Measurements from ENCODE around the gene OR51B4.
"Not testable (repeated sequence)": the region's sequence is repeated elsewhere in the genome, so short reads cannot be mapped to it uniquely, and the experiment has no call there.

OR51B4 gene

GRCh38 chr11:5274395-5274794 lies 27.4 kb downstream of the OR51B4 start:
- no peak for DNase-seq (ENCODE audit: low read depth in 2 of 2)

- DNase-seq (ENCODE audit: low read depth in 2 of 2), result no peak
These were observed 29.2 kb downstream of the OR51B4 start for GRCh38 chr11:5272395-5273017.

GRCh38 chr11:5269715-5270147 lies 32.0 kb downstream of the OR51B4 start, which contains the start of gene HBE1:
Gene HBE1, minus strand, starts transcription at chr11:5269945. Its CDS starts 55 bp downstream, at chr11:5269890.
- DNase-seq (ENCODE audit: low read depth in 2 of 2), result no peak

GRCh38 chr11:5267033-5267563 lies 34.6 kb downstream of the OR51B4 start:
- DNase-seq (ENCODE audit: low read depth in 2 of 2), result no peak

- no peak for DNase-seq (ENCODE audit: low read depth in 2 of 2)
These were observed 35.1 kb downstream of the OR51B4 start for GRCh38 chr11:5266609-5267008.

GRCh38 chr11:5265832-5266231 lies 35.9 kb downstream of the OR51B4 start:
- DNase-seq (ENCODE audit: low read depth in 2 of 2), result no peak

- DNase-seq (ENCODE audit: low read depth in 2 of 2), result no peak
These were observed 43.0 kb downstream of the OR51B4 start for GRCh38 chr11:5258543-5259262.

GRCh38 chr11:5257296-5257695 lies 44.5 kb downstream of the OR51B4 start:
- DNase-seq (ENCODE audit: low read depth in 2 of 2), result no peak

- DNase-seq (ENCODE audit: low read depth in 2 of 2), result not testable (repeated sequence)
These were observed 46.9 kb downstream of the OR51B4 start, which contains the start of gene HBG2 for GRCh38 chr11:5254646-5255413. Gene HBG2, minus strand, starts transcription at chr11:5254781. Its CDS starts 53 bp downstream, at chr11:5254728.

- not testable (repeated sequence) for DNase-seq (ENCODE audit: low read depth in 2 of 2)
These were observed 47.7 kb downstream of the OR51B4 start for GRCh38 chr11:5254023-5254422.

GRCh38 chr11:5253440-5253839 lies 48.3 kb downstream of the OR51B4 start:
- not testable (repeated sequence) for DNase-seq (ENCODE audit: low read depth in 2 of 2)

- no peak for DNase-seq (ENCODE audit: low read depth in 2 of 2)
These were observed 48.9 kb downstream of the OR51B4 start for GRCh38 chr11:5252919-5253265.

- DNase-seq (ENCODE audit: low read depth in 2 of 2), result no peak
These were observed 49.4 kb downstream of the OR51B4 start for GRCh38 chr11:5252192-5252918.

GRCh38 chr11:5251746-5252145 lies 50.0 kb downstream of the OR51B4 start:
- DNase-seq (ENCODE audit: low read depth in 2 of 2), result no peak
